Hepatocyte (in vitro differentiated cells): ENCODE data around the gene TAF4. TPM values are rescaled to one million over a fixed set of nuclear protein-coding genes. Genes with fewer than 3 reads are reported as not detected.

Source experiments
- DNase-seq: peaks from one replicate; pipeline ENCODE4 v3.0.0-alpha.2; 2016; ENCODE audit warnings: low spot score
- H2AFZ ChIP-seq: fragments of 200-600 bp; sonication (generic); 2 replicates; pipeline ENCODE4 v1.6.0; 2016; ENCODE audit warnings: antibody characterized with exemption, mild to moderate bottlenecking
- H3K27ac ChIP-seq: fragments of 200-600 bp; sonication (generic); 2 replicates; pipeline ENCODE4 v1.5.1; 2016; ENCODE audit warnings: mild to moderate bottlenecking
- H3K27me3 ChIP-seq: fragments of 200-600 bp; sonication (generic); 2 replicates; pipeline ENCODE4 v1.6.1; 2016
- H3K36me3 ChIP-seq: fragments of 200-600 bp; sonication (generic); replicated peaks from 2 replicates; pipeline ENCODE4 v1.5.1; 2016; ENCODE audit warnings: low read depth; ENCODE audit not compliant: insufficient read depth
- H3K4me1 ChIP-seq: fragments of 200-600 bp; sonication (generic); 2 replicates; pipeline ENCODE4 v1.5.1; 2016; ENCODE audit warnings: mild to moderate bottlenecking, moderate library complexity; ENCODE audit not compliant: insufficient read depth
- H3K4me2 ChIP-seq: fragments of 200-600 bp; sonication (generic); 2 replicates; pipeline ENCODE4 v1.6.0; 2016
- H3K4me3 ChIP-seq: fragments of 200-600 bp; sonication (generic); 2 replicates; pipeline ENCODE4 v1.5.1; 2016; ENCODE audit warnings: mild to moderate bottlenecking
- H3K79me2 ChIP-seq: fragments of 200-600 bp; sonication (generic); 2 replicates; pipeline ENCODE4 v1.6.0; 2017; ENCODE audit warnings: mild to moderate bottlenecking
- H3K9me2 ChIP-seq: fragments of 200-600 bp; sonication (generic); replicated peaks from 2 replicates; pipeline ENCODE4 v1.6.0; 2017; ENCODE audit warnings: mild to moderate bottlenecking; ENCODE audit not compliant: insufficient read depth
- H3K9me3 ChIP-seq: fragments of 200-600 bp; sonication (generic); 2 replicates; pipeline ENCODE4 v1.5.1; 2016; ENCODE audit warnings: low read depth, mild to moderate bottlenecking
- H4K20me1 ChIP-seq: fragments of 200-600 bp; sonication (generic); 2 replicates; pipeline ENCODE4 v1.6.0; 2016; ENCODE audit warnings: mild to moderate bottlenecking; ENCODE audit not compliant: insufficient read depth, poor library complexity, severe bottlenecking
- EZH2 ChIP-seq: fragments of 200-600 bp; sonication (generic); IDR thresholded peaks from 2 replicates; pipeline ENCODE4 v1.6.1; 2016; ENCODE audit warnings: antibody characterized with exemption, mild to moderate bottlenecking, borderline replicate concordance
- EZH2phosphoT487 ChIP-seq: fragments of 200-600 bp; sonication (generic); IDR thresholded peaks from one replicate; pipeline ENCODE4 v1.6.1; 2018; ENCODE audit warnings: antibody characterized with exemption, mild to moderate bottlenecking, low read depth, moderate library complexity; ENCODE audit not compliant: unreplicated experiment, severe bottlenecking
- WGBS: methylation state at CpG from one replicate; pipeline ENCODE4 v1.1.6; 2016; ENCODE audit warnings: low lambda C conversion rate; ENCODE audit errors: missing lambda C conversion rate; 5-methylcytosine and 5-hydroxymethylcytosine counted together
- polyA plus RNA-seq: library from polyadenylated mRNA; unstranded; fragments of >200 nt; fragmentation: Nextera tagmentation; extraction: Ambion mirVana; gene quantifications from 2 replicates; pipeline ENCODE4 v1.2.1, GENCODE V29; 2016
- total RNA-seq: library from RNA; depleted of rRNA; stranded (reverse); fragments of >200 nt; gene quantifications from 2 replicates; pipeline ENCODE4 v1.2.3, GENCODE V29; 2014
- TF ChIP-seq, protein P1 (sequence below): fragments of 200-600 bp; sonication (generic); IDR thresholded peaks from 2 replicates; pipeline ENCODE4 v1.5.1; 2016; ENCODE audit warnings: antibody characterized with exemption, mild to moderate bottlenecking; ENCODE audit not compliant: poor library complexity

TAF4 gene
- total and polyA plus RNA-seq, 2 experiments from 2014 or later = 2.9 to 6.6 TPM

DNA sequence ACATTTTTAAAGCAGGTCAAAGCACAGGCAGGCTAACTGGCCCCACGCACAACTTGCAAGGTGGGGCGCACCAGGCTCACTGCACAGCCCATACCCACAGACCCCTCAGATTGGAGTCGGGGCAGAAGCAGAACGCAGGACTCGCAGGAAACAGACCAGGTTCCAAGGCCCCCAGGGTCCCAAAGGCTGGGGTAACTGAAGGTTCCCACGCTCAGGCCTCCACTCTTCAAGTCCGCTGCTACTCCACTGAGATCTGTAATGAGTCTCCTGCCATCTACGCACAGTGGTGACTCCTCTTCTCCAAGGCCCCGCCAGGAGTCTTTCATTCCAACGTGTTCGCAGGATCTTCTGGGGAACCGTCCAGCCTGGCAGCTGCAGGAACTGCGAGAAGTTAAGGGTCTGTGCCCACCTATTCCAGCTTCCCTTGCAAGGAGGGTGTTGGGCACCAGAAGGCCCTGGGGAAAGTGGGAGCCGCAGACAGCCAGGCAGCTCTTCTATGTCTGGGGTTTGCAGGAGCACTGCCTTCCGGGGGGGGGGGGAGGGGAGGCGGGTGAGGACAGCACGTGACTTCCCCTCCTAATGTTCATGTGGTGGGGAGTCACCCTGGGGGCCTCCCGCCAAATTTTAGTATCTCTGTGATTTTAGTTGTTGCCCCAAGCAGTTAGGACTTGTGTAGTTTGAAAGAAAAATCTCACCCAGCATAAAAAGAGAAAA, 2.0 kb upstream of the TAF4 start:
- WGBS = 80% methylated on average over 16 of the region's 18 CpGs

DNA sequence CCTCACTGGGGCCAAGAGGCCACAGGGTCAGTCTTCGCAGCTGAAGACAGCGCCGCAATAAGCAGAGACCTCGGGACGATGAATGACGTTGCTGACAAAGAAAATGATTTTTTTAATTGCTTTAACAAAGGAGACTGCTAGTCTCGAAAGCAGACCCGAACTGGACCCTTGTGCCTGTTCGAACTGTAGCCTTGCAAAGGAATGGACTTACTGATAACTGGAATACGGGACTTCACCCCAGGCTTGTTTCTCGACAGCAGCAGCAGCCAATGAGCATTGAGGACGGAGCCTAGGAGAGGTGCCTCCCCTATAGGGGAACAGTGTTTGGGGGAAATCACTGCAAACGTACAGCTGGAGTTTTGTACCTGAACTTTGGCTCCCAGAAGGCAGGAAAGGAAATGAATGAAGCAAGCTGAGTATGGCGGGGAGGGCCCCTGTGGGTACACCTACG, 1.3 kb upstream of the TAF4 start:
- peaks cover 24% of the 10 kb centered on the region for H4K20me1 ChIP-seq
- no peaks in the 10 kb centered on the region for H3K9me2 ChIP-seq
- TF ChIP-seq, protein P1, sequence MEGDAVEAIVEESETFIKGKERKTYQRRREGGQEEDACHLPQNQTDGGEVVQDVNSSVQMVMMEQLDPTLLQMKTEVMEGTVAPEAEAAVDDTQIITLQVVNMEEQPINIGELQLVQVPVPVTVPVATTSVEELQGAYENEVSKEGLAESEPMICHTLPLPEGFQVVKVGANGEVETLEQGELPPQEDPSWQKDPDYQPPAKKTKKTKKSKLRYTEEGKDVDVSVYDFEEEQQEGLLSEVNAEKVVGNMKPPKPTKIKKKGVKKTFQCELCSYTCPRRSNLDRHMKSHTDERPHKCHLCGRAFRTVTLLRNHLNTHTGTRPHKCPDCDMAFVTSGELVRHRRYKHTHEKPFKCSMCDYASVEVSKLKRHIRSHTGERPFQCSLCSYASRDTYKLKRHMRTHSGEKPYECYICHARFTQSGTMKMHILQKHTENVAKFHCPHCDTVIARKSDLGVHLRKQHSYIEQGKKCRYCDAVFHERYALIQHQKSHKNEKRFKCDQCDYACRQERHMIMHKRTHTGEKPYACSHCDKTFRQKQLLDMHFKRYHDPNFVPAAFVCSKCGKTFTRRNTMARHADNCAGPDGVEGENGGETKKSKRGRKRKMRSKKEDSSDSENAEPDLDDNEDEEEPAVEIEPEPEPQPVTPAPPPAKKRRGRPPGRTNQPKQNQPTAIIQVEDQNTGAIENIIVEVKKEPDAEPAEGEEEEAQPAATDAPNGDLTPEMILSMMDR = no peak
- TF ChIP-seq EZH2 (no peak), EZH2phosphoT487 (no peak)
- H3K4me3 ChIP-seq = peak overlapping the region; percentile 49
- H3K79me2 ChIP-seq = peaks cover 28% of the 10 kb centered on the region
- H3K27ac ChIP-seq = peak overlapping the region; percentile 97
- no peaks in the 10 kb centered on the region for H3K27me3 ChIP-seq
- H3K4me2 ChIP-seq = peak overlapping the region; percentile 91
- peak; percentile 68 for DNase-seq
- no peaks in the 10 kb centered on the region for H3K36me3 ChIP-seq
- H3K9me3 ChIP-seq = no peaks in the 10 kb centered on the region
- 12% methylated on average over 15 of the region's 15 CpGs for WGBS
- peaks cover 30% of the 10 kb centered on the region for H3K4me1 ChIP-seq
- peak overlapping the region; percentile 51 for H2AFZ ChIP-seq

More for the DNA sequence above, 2.0 kb upstream of the TAF4 start:
- H3K4me1 ChIP-seq = peaks cover 27% of the 10 kb centered on the region
- H3K9me3 ChIP-seq = no peaks in the 10 kb centered on the region
- H3K36me3 ChIP-seq = no peaks in the 10 kb centered on the region
- peak overlapping the region; percentile 91 for H3K4me2 ChIP-seq
- no peak for TF ChIP-seq EZH2phosphoT487
- TF ChIP-seq, protein P1 = no peak
- TF ChIP-seq EZH2 = no peak
- H4K20me1 ChIP-seq = peaks cover 17% of the 10 kb centered on the region
- no peak overlapping the region for H2AFZ ChIP-seq
- no peaks in the 10 kb centered on the region for H3K9me2 ChIP-seq
- peaks cover 21% of the 10 kb centered on the region for H3K79me2 ChIP-seq
- peak overlapping the region; percentile 49 for H3K4me3 ChIP-seq
- H3K27ac ChIP-seq = peak overlapping the region; percentile 97
- DNase-seq = no peak
- no peaks in the 10 kb centered on the region for H3K27me3 ChIP-seq

DNA sequence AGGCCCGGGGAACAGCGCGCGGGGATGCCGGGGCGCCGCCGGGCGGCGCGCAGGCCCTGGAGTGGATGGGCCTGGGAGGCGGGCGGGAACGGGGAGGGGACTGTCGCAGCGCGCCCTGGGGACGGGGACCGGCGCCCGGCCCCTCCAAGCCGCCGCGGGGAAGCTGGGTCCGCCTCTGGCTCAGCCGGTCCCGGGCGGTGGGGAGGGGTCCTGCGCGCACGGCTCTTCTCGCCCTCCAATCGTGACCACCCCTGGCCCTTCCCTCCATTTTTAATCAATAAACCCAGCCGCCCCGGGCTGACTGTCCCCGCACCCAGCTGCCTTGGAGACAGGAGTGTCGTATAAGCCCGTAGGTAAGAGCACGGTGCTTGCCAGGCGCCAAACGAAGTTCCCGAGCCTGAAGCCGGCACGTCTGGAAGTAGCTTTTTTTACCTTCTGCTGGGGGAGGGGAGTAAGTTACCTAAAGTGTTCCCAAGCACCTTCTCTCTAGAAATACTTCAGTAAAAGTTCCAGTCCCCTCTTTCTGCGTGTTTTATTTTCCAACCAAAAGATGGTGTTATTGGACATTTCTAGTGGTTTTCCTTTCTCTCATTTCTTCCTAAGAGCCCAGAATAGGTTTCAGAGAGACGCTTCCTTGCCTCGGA, 780 bp upstream of the TAF4 start:
- H3K36me3 ChIP-seq = no peaks in the 10 kb centered on the region
- no peaks in the 10 kb centered on the region for H3K9me3 ChIP-seq
- H3K27me3 ChIP-seq = no peaks in the 10 kb centered on the region
- WGBS = 1% methylated on average over 24 of the region's 47 CpGs
- no peaks in the 10 kb centered on the region for H3K9me2 ChIP-seq
- H3K4me3 ChIP-seq = peak overlapping the region; percentile 49
- peak overlapping the region; percentile 97 for H3K27ac ChIP-seq
- peaks cover 33% of the 10 kb centered on the region for H3K79me2 ChIP-seq
- TF ChIP-seq EZH2phosphoT487 = no peak
- TF ChIP-seq, protein P1 = no peak
- no peak for TF ChIP-seq EZH2
- peak; percentile 76 for DNase-seq
- peak overlapping the region; percentile 51 for H2AFZ ChIP-seq
- peak overlapping the region; percentile 91 for H3K4me2 ChIP-seq
- peaks cover 30% of the 10 kb centered on the region for H3K4me1 ChIP-seq
- H4K20me1 ChIP-seq = peaks cover 30% of the 10 kb centered on the region
